H1 (cell line): Measurements from ENCODE around the gene GTF2IRD1. TPM values are rescaled to one million over a fixed set of nuclear protein-coding genes. Genes with fewer than 3 reads are reported as not detected.

ENCODE experiments used
- BRCA1 ChIP-seq: IDR thresholded peaks from 2 replicates; pipeline ENCODE4 v1.6.1; 2012; ENCODE audit warnings: low read depth, low read length, improper control_type of control experiment
- CHD7 ChIP-seq: fragments of 300-600 bp; sonication (generic); IDR thresholded peaks from 2 replicates; pipeline ENCODE4 v1.7.1; 2012; ENCODE audit warnings: low read length, moderate library complexity, mild to moderate bottlenecking, inconsistent platforms; ENCODE audit not compliant: insufficient replicate concordance
- CTBP2 ChIP-seq: IDR thresholded peaks from 2 replicates; pipeline ENCODE4 v1.7.0; 2011; ENCODE audit warnings: borderline replicate concordance, mild to moderate bottlenecking, moderate library complexity, mixed read lengths, low read length; ENCODE audit not compliant: insufficient read depth, insufficient read length
- EZH2 ChIP-seq: fragments of 200-600 bp; sonication (generic); IDR thresholded peaks from 2 replicates; pipeline ENCODE4 v1.7.1; 2012; ENCODE audit warnings: low read depth, mild to moderate bottlenecking, moderate library complexity, low read length, inconsistent platforms; ENCODE audit not compliant: severe bottlenecking
- POLR2A ChIP-seq, 2 experiments: IDR thresholded peaks; 1 replicate in 1 of 2; 2 replicates in 1 of 2; pipeline ENCODE4 v1.6.1; 2011; ENCODE audit warnings: low read depth in 2 of 2, low read length in 2 of 2, mild to moderate bottlenecking in 2 of 2; ENCODE audit errors: control extremely low read depth in 1 of 2
- POU5F1 ChIP-seq: IDR thresholded peaks from 2 replicates; pipeline ENCODE4 v1.6.1; 2011; ENCODE audit warnings: low read depth, mild to moderate bottlenecking, low read length, moderate library complexity
- RXRA ChIP-seq: IDR thresholded peaks from 2 replicates; pipeline ENCODE4 v1.6.1; 2011; ENCODE audit warnings: low read depth, mild to moderate bottlenecking, low read length, moderate library complexity; ENCODE audit not compliant: insufficient read depth
- SP1 ChIP-seq: IDR thresholded peaks from 2 replicates; pipeline ENCODE4 v1.6.1; 2011; ENCODE audit warnings: low read depth, low read length
- SP4 ChIP-seq: IDR thresholded peaks from 2 replicates; pipeline ENCODE4 v1.6.1; 2012; ENCODE audit warnings: low read length, inconsistent platforms
- TBP ChIP-seq: IDR thresholded peaks from 2 replicates; pipeline ENCODE4 v1.6.1; 2011; ENCODE audit warnings: low read depth, low read length, improper control_type of control experiment
- polyA plus RNA-seq, 7 experiments: library from polyadenylated mRNA; depleted of rRNA in 3 of 7; stranded (reverse) in 5 of 7; unstranded in 2 of 7; fragments of >200 nt in 5 of 7; fragments of 200-250 nt in 2 of 7; gene quantifications; 1 replicate in 5 of 7; 2 replicates in 1 of 7; 4 replicates in 1 of 7; pipeline versions ENCODE4 v1.2.1 to v1.2.3, GENCODE V29; 2011 to 2013; ENCODE audit warnings: missing spikeins in 2 of 7, mixed read lengths in 2 of 7
- total RNA-seq: library from RNA; stranded (reverse); fragmentation: NEBNext Ultra II Directional; extraction: Animal tissue kit (Norgen Biotek cat#: 25700); gene quantifications from 2 replicates; pipeline ENCODE4 v1.2.1, GENCODE V29; 2021

GTF2IRD1 gene
- total and polyA plus RNA-seq, 2 of the 8 experiments (the other 6 are each of a cell fraction or from before 2014, with no cell fraction given), result 27.4 to 45.4 TPM

- TF ChIP-seq CHD7 (no peak), SP1 (no peak), RXRA (no peak), SP4 (no peak), EZH2 (no peak), POLR2A (IDR thresholded peaks at IDR 0.05; ENCODE audit: control extremely low read depth in 1 of 2, low read depth in 2 of 2, low read length in 2 of 2) (no peak), TBP (no peak), CTBP2 (no peak), POU5F1 (no peak), BRCA1 (no peak)
- TF ChIP-seq, all 59 proteins: peak for 0
Observed at GRCh38 chr7:74522281-74522905, 68.7 kb downstream of the GTF2IRD1 start (continued).
